HL-60 (cell line): ENCODE results near the gene BIVM.

Experiments
- DNase-seq, 2 experiments: peaks; one replicate each; pipeline ENCODE4 v3.0.0-alpha.2; 2010 to 2020; ENCODE audit warnings: low read depth in 1 of 2, low spot score in 1 of 2
- H3K27ac ChIP-seq: fragments of 250-450 bp; sonication (Bioruptor Pico); replicated peaks from 2 replicates; pipeline ENCODE4 v1.5.1; 2020; ENCODE audit warnings: mild to moderate bottlenecking, moderate library complexity
- H3K27me3 ChIP-seq: fragments of 250-450 bp; sonication (Bioruptor Pico); 2 replicates; pipeline ENCODE4 v1.5.1; 2021; ENCODE audit warnings: mild to moderate bottlenecking, moderate library complexity; ENCODE audit not compliant: insufficient read depth, poor library complexity, severe bottlenecking
- H3K4me3 ChIP-seq: replicated peaks from 2 replicates; pipeline ENCODE4 v1.5.1; 2011; ENCODE audit warnings: mild to moderate bottlenecking, control low read depth, low read length; ENCODE audit not compliant: insufficient read depth
- CTCF ChIP-seq: IDR thresholded peaks from one replicate; pipeline ENCODE4 v1.5.1; 2011; ENCODE audit warnings: low read length, control low read depth, inconsistent platforms; ENCODE audit not compliant: insufficient read depth
- GABPA ChIP-seq: IDR thresholded peaks from 2 replicates; pipeline ENCODE4 v1.6.1; 2012; ENCODE audit warnings: low read depth
- POLR2AphosphoS5 ChIP-seq: IDR thresholded peaks from 2 replicates; pipeline ENCODE4 v1.6.1; 2012; ENCODE audit warnings: low read depth
- REST ChIP-seq: IDR thresholded peaks from 2 replicates; pipeline ENCODE4 v1.6.1; 2012; ENCODE audit warnings: low read depth; ENCODE audit not compliant: insufficient replicate concordance
- SPI1 ChIP-seq: IDR thresholded peaks from 2 replicates; pipeline ENCODE4 v1.6.1; 2012; ENCODE audit warnings: low read depth, mild to moderate bottlenecking, borderline replicate concordance

The BIVM gene

GRCh38 chr13:102788683-102789082, 10.2 kb upstream of the BIVM start:
- H3K27me3 ChIP-seq, result no peaks in the 10 kb centered on the region
- TF ChIP-seq GABPA (no peak), CTCF (no peak), POLR2AphosphoS5 (no peak), SPI1 (no peak), REST (no peak)
- H3K4me3 ChIP-seq, result no peak overlapping the region
- no peak overlapping the region for H3K27ac ChIP-seq
- DNase-seq, result no peak

GRCh38 chr13:102792396-102792795, 6.5 kb upstream of the BIVM start:
- DNase-seq, result no peak
- no peak overlapping the region for H3K4me3 ChIP-seq
- TF ChIP-seq GABPA (no peak), CTCF (no peak), REST (no peak), POLR2AphosphoS5 (no peak), SPI1 (no peak)
- H3K27ac ChIP-seq, result no peak overlapping the region
- H3K27me3 ChIP-seq, result no peaks in the 10 kb centered on the region

GRCh38 chr13:102793611-102794355, 5.1 kb upstream of the BIVM start:
- Histone ChIP-seq H3K4me3 (no peak overlapping the region), H3K27me3 (no peaks in the 10 kb centered on the region), H3K27ac (no peak overlapping the region)
- no peak for DNase-seq
- no peak for TF ChIP-seq POLR2AphosphoS5
- TF ChIP-seq REST, result no peak
- no peak for TF ChIP-seq CTCF
- TF ChIP-seq GABPA, result no peak
- TF ChIP-seq SPI1, result no peak
